Neural progenitor cell (in vitro differentiated cells): ENCODE measurements around the gene RIT1. TPM values are rescaled to one million over a fixed set of nuclear protein-coding genes. Genes with fewer than 3 reads are reported as not detected.

Experiments
- DNase-seq: peaks from one replicate; pipeline ENCODE4 v3.0.0-alpha.2; 2016; ENCODE audit warnings: low spot score
- H2AFZ ChIP-seq: fragments of 200-600 bp; sonication (generic); replicated peaks from 2 replicates; pipeline ENCODE4 v1.6.1; 2016; ENCODE audit warnings: antibody characterized with exemption
- H3F3A ChIP-seq: fragments of 200-600 bp; sonication (generic); 2 replicates; pipeline ENCODE4 v1.6.1; 2016; ENCODE audit warnings: antibody characterized with exemption, low read depth
- H3K27ac ChIP-seq: fragments of 200-600 bp; sonication (generic); 2 replicates; pipeline ENCODE4 v1.5.1; 2016; ENCODE audit warnings: mild to moderate bottlenecking
- H3K27me3 ChIP-seq: fragments of 200-600 bp; sonication (generic); 2 replicates; pipeline ENCODE4 v1.6.1; 2016; ENCODE audit warnings: mild to moderate bottlenecking, moderate library complexity
- H3K36me3 ChIP-seq: fragments of 200-600 bp; sonication (generic); 2 replicates; pipeline ENCODE4 v1.5.1; 2016
- H3K4me1 ChIP-seq: fragments of 200-600 bp; sonication (generic); 2 replicates; pipeline ENCODE4 v1.6.1; 2016; ENCODE audit warnings: mixed run types
- H3K4me2 ChIP-seq: fragments of 200-600 bp; sonication (generic); 2 replicates; pipeline ENCODE4 v1.6.1; 2016
- H3K4me3 ChIP-seq: fragments of 200-600 bp; sonication (generic); 2 replicates; pipeline ENCODE4 v1.5.1; 2016
- H3K79me2 ChIP-seq: fragments of 200-600 bp; sonication (generic); 2 replicates; pipeline ENCODE4 v1.6.1; 2016; ENCODE audit warnings: low read depth
- H3K9ac ChIP-seq: fragments of 200-600 bp; sonication (generic); 2 replicates; pipeline ENCODE4 v1.6.1; 2016
- H3K9me3 ChIP-seq: fragments of 200-600 bp; sonication (generic); 2 replicates; pipeline ENCODE4 v1.5.1; 2016; ENCODE audit warnings: low read depth
- H4K20me1 ChIP-seq: fragments of 200-600 bp; sonication (generic); 2 replicates; pipeline ENCODE4 v1.6.1; 2016; ENCODE audit warnings: low read depth
- H3K27ac Mint-ChIP-seq: 3 replicates; pipeline ENCODE4 v1.8.0; 2021; ENCODE audit warnings: mixed read lengths
- H3K27me3 Mint-ChIP-seq: 2 replicates; pipeline ENCODE4 v1.8.0; 2022; ENCODE audit warnings: low read depth, mild to moderate bottlenecking, inconsistent platforms, moderate library complexity, mixed read lengths; ENCODE audit not compliant: insufficient read depth
- H3K36me3 Mint-ChIP-seq: 3 replicates; pipeline ENCODE4 v1.8.0; 2021; ENCODE audit warnings: mixed read lengths
- H3K4me1 Mint-ChIP-seq: 3 replicates; pipeline ENCODE4 v1.8.0; 2021; ENCODE audit warnings: mixed read lengths
- H3K4me3 Mint-ChIP-seq: 3 replicates; pipeline ENCODE4 v1.8.0; 2021; ENCODE audit warnings: mild to moderate bottlenecking, moderate library complexity, mixed read lengths
- H3K9me3 Mint-ChIP-seq: 3 replicates; pipeline ENCODE4 v1.8.0; 2020; ENCODE audit warnings: mixed read lengths
- EZH2 ChIP-seq: fragments of 200-600 bp; sonication (generic); IDR thresholded peaks from 2 replicates; pipeline ENCODE4 v1.6.1; 2017; ENCODE audit warnings: antibody characterized with exemption, mild to moderate bottlenecking, moderate library complexity
- EZH2phosphoT487 ChIP-seq: fragments of 200-600 bp; sonication (generic); IDR thresholded peaks from 2 replicates; pipeline ENCODE4 v1.6.1; 2017; ENCODE audit warnings: antibody characterized with exemption
- total RNA-seq: library from RNA; depleted of rRNA; stranded (reverse); fragments of >200 nt; gene quantifications from 2 replicates; pipeline ENCODE4 v1.2.3, GENCODE V29; 2015; ENCODE audit warnings: low replicate concordance
- TF ChIP-seq, protein P1 (sequence below): fragments of 200-600 bp; sonication (generic); IDR thresholded peaks from 2 replicates; pipeline ENCODE4 v1.5.1; 2017; ENCODE audit warnings: antibody characterized with exemption, mild to moderate bottlenecking

Gene RIT1
- total RNA-seq, 1 donor from 2014 or later, result 51.3 TPM

- Histone ChIP-seq H4K20me1 (peaks cover 13% of the 10 kb centered on the region), H3K4me3 (no peak overlapping the region), H3K27ac (no peak overlapping the region), H3K36me3 (peaks cover 19% of the 10 kb centered on the region), H3K79me2 (peaks cover 18% of the 10 kb centered on the region), H3K27me3 (no peaks in the 10 kb centered on the region), H3K9ac (no peak overlapping the region), H3K4me1 (no peaks in the 10 kb centered on the region), H3K9me3 (no peaks in the 10 kb centered on the region), H2AFZ (no peak overlapping the region), H3K4me2 (no peak overlapping the region), H3F3A (peaks cover 84% of the 10 kb centered on the region)
- DNase-seq, result no peak
- Mint-ChIP-seq H3K27ac (no peak overlapping the region), H3K9me3 (no peaks in the 10 kb centered on the region), H3K27me3 (no peaks in the 10 kb centered on the region), H3K4me3 (no peak overlapping the region), H3K36me3 (peaks cover 31% of the 10 kb centered on the region), H3K4me1 (peaks cover 17% of the 10 kb centered on the region)
- TF ChIP-seq, protein P1, sequence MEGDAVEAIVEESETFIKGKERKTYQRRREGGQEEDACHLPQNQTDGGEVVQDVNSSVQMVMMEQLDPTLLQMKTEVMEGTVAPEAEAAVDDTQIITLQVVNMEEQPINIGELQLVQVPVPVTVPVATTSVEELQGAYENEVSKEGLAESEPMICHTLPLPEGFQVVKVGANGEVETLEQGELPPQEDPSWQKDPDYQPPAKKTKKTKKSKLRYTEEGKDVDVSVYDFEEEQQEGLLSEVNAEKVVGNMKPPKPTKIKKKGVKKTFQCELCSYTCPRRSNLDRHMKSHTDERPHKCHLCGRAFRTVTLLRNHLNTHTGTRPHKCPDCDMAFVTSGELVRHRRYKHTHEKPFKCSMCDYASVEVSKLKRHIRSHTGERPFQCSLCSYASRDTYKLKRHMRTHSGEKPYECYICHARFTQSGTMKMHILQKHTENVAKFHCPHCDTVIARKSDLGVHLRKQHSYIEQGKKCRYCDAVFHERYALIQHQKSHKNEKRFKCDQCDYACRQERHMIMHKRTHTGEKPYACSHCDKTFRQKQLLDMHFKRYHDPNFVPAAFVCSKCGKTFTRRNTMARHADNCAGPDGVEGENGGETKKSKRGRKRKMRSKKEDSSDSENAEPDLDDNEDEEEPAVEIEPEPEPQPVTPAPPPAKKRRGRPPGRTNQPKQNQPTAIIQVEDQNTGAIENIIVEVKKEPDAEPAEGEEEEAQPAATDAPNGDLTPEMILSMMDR, result no peak
- TF ChIP-seq EZH2 (no peak), EZH2phosphoT487 (no peak)
Observed at GRCh38 chr1:155913969-155914757, 3.0 kb upstream of the RIT1 start.

DNA sequence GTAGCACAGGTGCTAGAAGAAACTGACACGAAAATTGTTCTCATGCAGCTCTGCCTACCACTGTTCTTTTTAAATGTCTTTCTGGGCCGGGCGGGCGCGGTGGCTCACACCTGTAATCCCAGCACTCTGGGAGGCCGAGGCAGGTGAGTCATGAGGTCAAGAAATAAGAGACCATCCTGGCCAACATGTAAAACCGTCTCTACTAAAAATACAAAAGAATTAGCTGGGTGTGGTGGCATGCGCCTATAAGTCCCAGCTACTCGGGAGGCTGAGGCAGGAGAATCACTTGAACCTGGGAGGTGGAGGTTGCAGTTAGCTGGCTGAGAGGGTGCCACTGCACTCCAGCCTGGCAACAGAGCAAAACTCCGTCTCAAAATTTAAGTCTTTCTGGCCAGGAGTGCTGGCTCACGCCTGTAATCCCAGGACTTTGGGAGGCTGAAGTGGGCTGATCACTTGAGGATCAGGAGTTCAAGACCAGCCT is 947 bp upstream of the RIT1 start:
- H3K4me3 ChIP-seq, result no peak overlapping the region

DNA sequence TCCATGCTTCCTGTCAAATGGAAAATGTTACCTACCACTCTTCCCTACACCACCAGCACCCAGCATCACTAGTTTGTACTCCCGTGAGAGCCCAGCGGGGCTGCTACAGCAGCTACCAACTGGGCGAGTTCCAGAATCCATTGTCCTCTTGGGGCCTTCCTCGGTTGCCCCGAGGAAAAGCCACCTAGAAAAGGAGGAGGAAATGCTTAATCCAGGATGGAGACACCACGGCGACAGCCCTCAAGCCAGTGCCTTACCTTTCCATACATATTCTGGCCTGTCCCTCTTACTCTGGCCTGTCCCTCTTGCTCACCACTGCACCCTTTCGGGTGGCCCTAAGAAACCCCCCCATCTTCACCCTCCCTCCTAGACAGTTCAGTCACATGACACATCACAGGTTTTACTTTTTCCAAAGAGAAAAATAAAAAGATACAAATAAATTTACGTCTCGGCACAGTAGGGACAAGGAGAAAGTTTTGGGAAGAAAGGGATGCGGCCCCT is 478 bp downstream of the RIT1 start:
- H3K4me1 Mint-ChIP-seq, result peaks cover 17% of the 10 kb centered on the region
- peak overlapping the region; percentile 66 for H2AFZ ChIP-seq
- H3K36me3 ChIP-seq, result peaks cover 9% of the 10 kb centered on the region
- peaks cover 4% of the 10 kb centered on the region for H3K27me3 Mint-ChIP-seq
- H3K9me3 ChIP-seq, result no peaks in the 10 kb centered on the region
- peak overlapping the region; percentile 95 for H3K4me3 Mint-ChIP-seq
- H3K9ac ChIP-seq, result peak overlapping the region; percentile 39
- no peak overlapping the region for H3K27ac ChIP-seq
- no peaks in the 10 kb centered on the region for H3K9me3 Mint-ChIP-seq
- H4K20me1 ChIP-seq, result no peaks in the 10 kb centered on the region
- peaks cover 17% of the 10 kb centered on the region for H3K36me3 Mint-ChIP-seq
- no peaks in the 10 kb centered on the region for H3K27me3 ChIP-seq
- TF ChIP-seq, protein P1, result peak; percentile 26
- TF ChIP-seq EZH2phosphoT487, result no peak
- H3K79me2 ChIP-seq, result peaks cover 28% of the 10 kb centered on the region
- peak overlapping the region; percentile 81 for H3K27ac Mint-ChIP-seq
- peak overlapping the region; percentile 87 for H3K4me3 ChIP-seq
- H3F3A ChIP-seq, result peaks cover 51% of the 10 kb centered on the region
- peak overlapping the region; percentile 84 for H3K4me2 ChIP-seq
- H3K4me1 ChIP-seq, result no peaks in the 10 kb centered on the region
- DNase-seq, result peak; percentile 49

More for the DNA sequence above, 947 bp upstream of the RIT1 start:
- Histone ChIP-seq H2AFZ (no peak overlapping the region), H3K27me3 (no peaks in the 10 kb centered on the region), H4K20me1 (no peaks in the 10 kb centered on the region), H3K79me2 (peaks cover 28% of the 10 kb centered on the region), H3K9ac (no peak overlapping the region), H3K9me3 (no peaks in the 10 kb centered on the region), H3K4me2 (no peak overlapping the region), H3F3A (peaks cover 66% of the 10 kb centered on the region), H3K27ac (peak overlapping the region; percentile 51), H3K36me3 (peaks cover 17% of the 10 kb centered on the region), H3K4me1 (no peaks in the 10 kb centered on the region)
- Mint-ChIP-seq H3K27me3 (peaks cover 4% of the 10 kb centered on the region), H3K27ac (peak overlapping the region; percentile 57), H3K4me3 (peak overlapping the region; percentile 95), H3K4me1 (peaks cover 17% of the 10 kb centered on the region), H3K36me3 (peaks cover 28% of the 10 kb centered on the region), H3K9me3 (no peaks in the 10 kb centered on the region)
- no peak for DNase-seq
- TF ChIP-seq, protein P1, result no peak
- TF ChIP-seq EZH2phosphoT487, result no peak
- TF ChIP-seq EZH2, result no peak
